Measurements from ENCODE around the gene ADGRE2. TPM values are rescaled to one million over a fixed set of nuclear protein-coding genes. Genes with fewer than 3 reads are reported as not detected.

The ADGRE2 gene
- total and polyA plus RNA-seq, 4 donors = 0.40 to 5.3 (median 1.2) TPM

- TF ChIP-seq SP1 (IDR thresholded peaks at IDR 0.05) (no peak), HNF4G (IDR thresholded peaks at IDR 0.05) (no peak), EGR1 (IDR thresholded peaks at IDR 0.05; ENCODE audit: low read depth in 2 of 2) (no peak), RXRA (IDR thresholded peaks at IDR 0.05) (no peak), JUND (IDR thresholded peaks at IDR 0.05) (no peak), CTCF (IDR thresholded peaks at IDR 0.05; ENCODE audit: low read depth, low read length, missing input control) (no peak), ZBTB33 (IDR thresholded peaks at IDR 0.05) (no peak), ATF3 (IDR thresholded peaks at IDR 0.05) (no peak), YY1 (IDR thresholded peaks at IDR 0.05) (no peak), HNF4A (conservative IDR thresholded peaks at IDR 0.05) (no peak), MAX (IDR thresholded peaks at IDR 0.05) (no peak)
These were observed 77.5 kb downstream of the ADGRE2 start for GRCh38 chr19:14700711-14701375.

GRCh38 chr19:14699641-14700040 lies 78.7 kb downstream of the ADGRE2 start:
- TF ChIP-seq YY1 (IDR thresholded peaks at IDR 0.05) = no peak
- TF ChIP-seq HNF4G (IDR thresholded peaks at IDR 0.05) = no peak
- no peak for TF ChIP-seq ATF3 (IDR thresholded peaks at IDR 0.05)
- no peak for TF ChIP-seq SP1 (IDR thresholded peaks at IDR 0.05)
- no peak for TF ChIP-seq HNF4A (conservative IDR thresholded peaks at IDR 0.05)
- TF ChIP-seq TAF1 (conservative IDR thresholded peaks at IDR 0.05) = no peak
- TF ChIP-seq FOXA2 (IDR thresholded peaks at IDR 0.05) = no peak
- no peak for TF ChIP-seq RAD21 (IDR thresholded peaks at IDR 0.05)
- no peak for TF ChIP-seq JUND (IDR thresholded peaks at IDR 0.05)
- no peak for TF ChIP-seq NR2F2 (IDR thresholded peaks at IDR 0.05)
- no peak for TF ChIP-seq RXRA (IDR thresholded peaks at IDR 0.05)
- no peak for TF ChIP-seq EGR1 (IDR thresholded peaks at IDR 0.05; ENCODE audit: low read depth in 2 of 2)
- no peak for TF ChIP-seq CTCF (IDR thresholded peaks at IDR 0.05; ENCODE audit: low read depth, low read length, missing input control)
- no peak for TF ChIP-seq MAX (IDR thresholded peaks at IDR 0.05)
- TF ChIP-seq ZBTB33 (IDR thresholded peaks at IDR 0.05) = no peak
- no peak for TF ChIP-seq GABPA (IDR thresholded peaks at IDR 0.05 in 1 of 2, conservative IDR thresholded peaks at IDR 0.05 in 1 of 2)
- TF ChIP-seq FOXA1 (IDR thresholded peaks at IDR 0.05) = no peak
- Histone ChIP-seq H3K4me1 (ENCODE audit: control insufficient read depth in 4 of 4, insufficient read depth in 4 of 4, low read length in 3 of 4) (no peaks in the 10 kb centered on the region), H3K9me3 (ENCODE audit: control insufficient read depth in 4 of 4, low read length in 3 of 4) (peaks cover 0 to 3% (median 1%) of the 10 kb centered on the region in 4 donors), H3K27me3 (ENCODE audit: control insufficient read depth in 4 of 4, insufficient read depth in 4 of 4, low read length in 3 of 4) (no peaks in the 10 kb centered on the region), H3K4me3 (ENCODE audit: low read depth in 1 of 3, low read length in 3 of 3) (no peak overlapping the region), H3K9ac (ENCODE audit: low read depth in 1 of 2, low read length in 2 of 2) (no peak overlapping the region), H3K36me3 (ENCODE audit: control insufficient read depth in 4 of 4, insufficient read depth in 3 of 4, low read depth in 1 of 4, low read length in 3 of 4) (peaks cover 33 to 81% (median 59%) of the 10 kb centered on the region in 4 donors), H3K27ac (ENCODE audit: low read depth in 1 of 2, low read length in 2 of 2) (no peak overlapping the region)
- no peak for DNase-seq (ENCODE audit: low spot score)
- WGBS = 94% methylated on average over 8 of the region's 8 CpGs

More at GRCh38 chr19:14700711-14701375, 77.5 kb downstream of the ADGRE2 start:
- Histone ChIP-seq H3K9me3 (ENCODE audit: control insufficient read depth in 4 of 4, low read length in 3 of 4) (peaks cover 0 to 3% (median 1%) of the 10 kb centered on the region in 4 donors), H3K4me1 (ENCODE audit: control insufficient read depth in 4 of 4, insufficient read depth in 4 of 4, low read length in 3 of 4) (no peaks in the 10 kb centered on the region), H3K27ac (ENCODE audit: low read depth in 1 of 2, low read length in 2 of 2) (no peak overlapping the region), H3K36me3 (ENCODE audit: control insufficient read depth in 4 of 4, insufficient read depth in 3 of 4, low read depth in 1 of 4, low read length in 3 of 4) (peaks cover 37 to 83% (median 56%) of the 10 kb centered on the region in 4 donors), H3K4me3 (ENCODE audit: low read depth in 1 of 3, low read length in 3 of 3) (no peak overlapping the region), H3K27me3 (ENCODE audit: control insufficient read depth in 4 of 4, insufficient read depth in 4 of 4, low read length in 3 of 4) (no peaks in the 10 kb centered on the region), H3K9ac (ENCODE audit: low read depth in 1 of 2, low read length in 2 of 2) (no peak overlapping the region)
- no peak for DNase-seq (ENCODE audit: low spot score)
- 96% methylated on average over 9 of the region's 9 CpGs for WGBS
